CD4-positive, alpha-beta T cell treated with Interleukin-1 beta for 1 hour (primary cell): Measurements from ENCODE around the gene FRMD4B.
A peak's percentile ranks its signal among the peaks of the same experiment; 100 is the strongest.
"Not testable (repeated sequence)": the region's sequence is repeated elsewhere in the genome, so short reads cannot be mapped to it uniquely, and the experiment has no call there.

Experiments
- DNase-seq, 2 donors: peaks; one replicate each; pipeline ENCODE4 v3.0.0-alpha.2; 2020 to 2022

FRMD4B gene

GRCh38 chr3:69240651-69241568 lies 145.0 kb downstream of the FRMD4B start:
- DNase-seq = no peak

- DNase-seq = no peak
These were observed 146.8 kb downstream of the FRMD4B start for GRCh38 chr3:69239063-69239462.

GRCh38 chr3:69236812-69237707 lies 148.8 kb downstream of the FRMD4B start:
- DNase-seq = no peak

GRCh38 chr3:69235882-69236281 lies 150.0 kb downstream of the FRMD4B start:
- peak in 1 of 2 donors; percentile 34 for DNase-seq

- not testable (repeated sequence) for DNase-seq
These were observed 150.7 kb downstream of the FRMD4B start for GRCh38 chr3:69235227-69235626.

GRCh38 chr3:69232482-69232881 lies 153.4 kb downstream of the FRMD4B start:
- DNase-seq = no peak

- no peak for DNase-seq
These were observed 153.9 kb downstream of the FRMD4B start for GRCh38 chr3:69231929-69232440.

GRCh38 chr3:69226071-69226470 lies 159.8 kb downstream of the FRMD4B start:
- DNase-seq = no peak

- no peak for DNase-seq
These were observed 166.7 kb downstream of the FRMD4B start for GRCh38 chr3:69219101-69219708.

GRCh38 chr3:69218079-69218478 lies 167.8 kb downstream of the FRMD4B start:
- DNase-seq = no peak

GRCh38 chr3:69216981-69217380 lies 168.9 kb downstream of the FRMD4B start:
- DNase-seq = no peak

GRCh38 chr3:69214241-69214640 lies 171.6 kb downstream of the FRMD4B start:
- no peak for DNase-seq

GRCh38 chr3:69212411-69213160 lies 173.3 kb downstream of the FRMD4B start:
- DNase-seq = no peak

- no peak for DNase-seq
These were observed 175.7 kb downstream of the FRMD4B start for GRCh38 chr3:69210068-69210730.

GRCh38 chr3:69209413-69209812 lies 176.5 kb downstream of the FRMD4B start:
- DNase-seq = no peak

GRCh38 chr3:69207031-69207430 lies 178.9 kb downstream of the FRMD4B start:
- DNase-seq = no peak

- no peak for DNase-seq
These were observed 180.5 kb downstream of the FRMD4B start for GRCh38 chr3:69205385-69205784.

- DNase-seq = no peak
These were observed 181.5 kb downstream of the FRMD4B start for GRCh38 chr3:69204315-69204957.

GRCh38 chr3:69203631-69204314 lies 182.1 kb downstream of the FRMD4B start:
- no peak for DNase-seq

- DNase-seq = no peak
These were observed 184.2 kb downstream of the FRMD4B start for GRCh38 chr3:69201658-69202057.
